ENCODE results near the gene COX18. TPM values are rescaled to one million over a fixed set of nuclear protein-coding genes. Genes with fewer than 3 reads are reported as not detected.

Gene COX18
- total RNA-seq, 1 donor from 2014 or later = 33.8 TPM

DNA sequence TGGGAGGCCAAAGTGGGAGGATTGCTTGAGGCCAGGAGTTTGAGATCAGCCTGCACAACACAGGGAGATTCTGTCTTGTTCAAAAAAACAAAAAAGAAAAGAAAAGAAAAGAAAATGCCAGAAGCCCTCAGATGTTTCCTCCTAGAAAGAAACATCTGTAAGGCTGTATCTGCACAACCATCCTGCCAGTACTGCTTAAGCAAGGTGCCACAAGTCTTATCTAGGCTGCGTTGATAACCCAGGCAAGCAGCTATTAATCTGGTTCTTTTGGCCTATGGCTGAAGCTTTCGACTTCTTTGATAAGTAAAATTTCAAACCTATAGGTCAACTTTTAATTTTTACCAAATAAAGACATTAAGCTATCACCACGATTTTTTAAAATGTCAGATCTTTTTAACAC lies 3.1 kb downstream of the COX18 start:
- TF ChIP-seq, protein P1, sequence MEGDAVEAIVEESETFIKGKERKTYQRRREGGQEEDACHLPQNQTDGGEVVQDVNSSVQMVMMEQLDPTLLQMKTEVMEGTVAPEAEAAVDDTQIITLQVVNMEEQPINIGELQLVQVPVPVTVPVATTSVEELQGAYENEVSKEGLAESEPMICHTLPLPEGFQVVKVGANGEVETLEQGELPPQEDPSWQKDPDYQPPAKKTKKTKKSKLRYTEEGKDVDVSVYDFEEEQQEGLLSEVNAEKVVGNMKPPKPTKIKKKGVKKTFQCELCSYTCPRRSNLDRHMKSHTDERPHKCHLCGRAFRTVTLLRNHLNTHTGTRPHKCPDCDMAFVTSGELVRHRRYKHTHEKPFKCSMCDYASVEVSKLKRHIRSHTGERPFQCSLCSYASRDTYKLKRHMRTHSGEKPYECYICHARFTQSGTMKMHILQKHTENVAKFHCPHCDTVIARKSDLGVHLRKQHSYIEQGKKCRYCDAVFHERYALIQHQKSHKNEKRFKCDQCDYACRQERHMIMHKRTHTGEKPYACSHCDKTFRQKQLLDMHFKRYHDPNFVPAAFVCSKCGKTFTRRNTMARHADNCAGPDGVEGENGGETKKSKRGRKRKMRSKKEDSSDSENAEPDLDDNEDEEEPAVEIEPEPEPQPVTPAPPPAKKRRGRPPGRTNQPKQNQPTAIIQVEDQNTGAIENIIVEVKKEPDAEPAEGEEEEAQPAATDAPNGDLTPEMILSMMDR (IDR thresholded peaks at IDR 0.05; ENCODE audit: insufficient read depth, low read length, poor library complexity, severe bottlenecking) = no peak
- H3K27me3 ChIP-seq (ENCODE audit: control insufficient read depth, insufficient read depth, low read length) = no peaks in the 10 kb centered on the region

DNA sequence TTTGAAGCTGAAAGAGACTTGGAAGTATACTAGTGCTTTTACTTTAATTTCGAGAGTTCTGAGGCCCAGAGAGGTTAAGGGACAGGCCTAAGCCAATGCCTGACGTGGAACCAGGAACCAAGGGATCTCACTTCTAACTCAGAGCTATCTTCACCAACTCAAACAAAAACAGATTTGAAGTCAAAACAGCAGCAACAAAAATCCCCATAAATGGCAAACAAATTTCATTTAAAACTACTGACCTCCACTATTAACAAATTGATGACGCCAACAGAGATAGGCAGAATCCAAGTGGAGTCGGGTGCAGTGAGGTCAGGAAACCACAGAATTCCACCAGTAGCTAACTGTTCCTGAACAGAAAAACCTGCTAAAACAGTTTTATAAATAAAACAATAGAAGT lies 5.0 kb downstream of the COX18 start:
- H3K27me3 ChIP-seq (ENCODE audit: control insufficient read depth, insufficient read depth, low read length) = no peaks in the 10 kb centered on the region
- DNase-seq (ENCODE audit: low read depth) = no peak
- TF ChIP-seq, protein P1 (IDR thresholded peaks at IDR 0.05; ENCODE audit: insufficient read depth, low read length, poor library complexity, severe bottlenecking) = no peak
- H3K4me3 ChIP-seq (ENCODE audit: low read depth, low read length) = no peak overlapping the region
- H3K36me3 ChIP-seq (ENCODE audit: control insufficient read depth, insufficient read depth, low read length) = no peaks in the 10 kb centered on the region

More for the DNA sequence above, 3.1 kb downstream of the COX18 start:
- H3K36me3 ChIP-seq (ENCODE audit: control insufficient read depth, insufficient read depth, low read length) = no peaks in the 10 kb centered on the region
- DNase-seq (ENCODE audit: low read depth) = no peak
- no peak overlapping the region for H3K4me3 ChIP-seq (ENCODE audit: low read depth, low read length)

DNA sequence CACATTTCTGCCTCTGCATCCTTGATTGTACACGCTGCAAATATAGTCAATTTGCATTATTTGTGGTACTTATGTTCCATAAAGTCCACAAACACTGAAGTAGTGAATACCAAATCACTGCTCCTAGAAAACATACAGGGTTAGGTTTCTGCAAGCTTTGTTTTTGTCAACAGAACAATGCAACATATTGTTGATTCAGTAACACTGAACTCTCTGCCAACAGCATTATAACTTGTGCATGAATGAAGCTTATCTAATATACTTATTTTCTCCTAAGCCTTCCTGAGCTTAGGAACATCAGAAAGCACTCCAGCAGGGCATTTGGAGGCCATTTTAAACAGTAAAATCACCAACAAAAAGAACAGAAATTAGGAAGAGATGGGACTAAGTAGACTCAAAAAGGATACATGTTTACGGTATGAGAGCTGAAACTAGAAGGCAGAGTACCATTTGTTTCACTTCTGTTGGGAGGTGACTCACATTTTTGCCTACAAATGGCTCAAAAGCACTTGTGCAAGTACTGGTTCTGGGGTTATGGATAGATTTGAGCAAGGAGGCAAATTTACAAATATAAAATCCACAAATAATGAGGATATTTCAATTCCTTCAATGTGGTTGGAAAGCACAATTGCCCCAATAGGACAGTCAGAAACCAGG lies 14.1 kb downstream of the COX18 start:
- TF ChIP-seq, protein P1 (IDR thresholded peaks at IDR 0.05; ENCODE audit: insufficient read depth, low read length, poor library complexity, severe bottlenecking) = no peak
- DNase-seq (ENCODE audit: low read depth) = no peak
- Histone ChIP-seq H3K36me3 (ENCODE audit: control insufficient read depth, insufficient read depth, low read length) (no peaks in the 10 kb centered on the region), H3K27me3 (ENCODE audit: control insufficient read depth, insufficient read depth, low read length) (no peaks in the 10 kb centered on the region), H3K4me3 (ENCODE audit: low read depth, low read length) (no peak overlapping the region)

DNA sequence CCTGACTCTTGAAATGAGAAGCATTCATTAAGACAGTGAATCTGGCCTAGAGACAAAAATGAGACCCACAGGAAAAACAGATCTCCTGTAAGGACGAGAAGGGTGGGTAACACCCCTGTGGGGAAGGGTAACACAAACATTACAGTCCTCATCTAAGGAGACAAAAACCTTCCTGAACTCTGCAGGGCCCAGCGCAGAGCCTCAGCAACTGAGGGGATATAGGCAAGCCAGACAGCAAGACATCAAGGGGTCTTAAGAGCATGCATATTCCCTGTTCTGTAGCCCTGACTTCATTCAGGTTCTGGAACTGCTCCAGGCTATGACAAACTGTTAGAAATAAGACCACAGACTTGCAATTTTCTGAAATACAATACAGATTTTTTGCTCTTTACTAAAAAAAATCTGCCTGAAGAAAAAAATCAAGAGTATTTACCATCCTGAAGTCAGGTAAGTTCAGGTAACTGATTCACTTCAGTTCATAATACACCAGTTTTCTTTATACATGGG lies 15.5 kb downstream of the COX18 start:
- DNase-seq (ENCODE audit: low read depth) = no peak
- TF ChIP-seq, protein P1 (IDR thresholded peaks at IDR 0.05; ENCODE audit: insufficient read depth, low read length, poor library complexity, severe bottlenecking) = no peak
- Histone ChIP-seq H3K27me3 (ENCODE audit: control insufficient read depth, insufficient read depth, low read length) (no peaks in the 10 kb centered on the region), H3K4me3 (ENCODE audit: low read depth, low read length) (no peak overlapping the region), H3K36me3 (ENCODE audit: control insufficient read depth, insufficient read depth, low read length) (no peaks in the 10 kb centered on the region)

DNA sequence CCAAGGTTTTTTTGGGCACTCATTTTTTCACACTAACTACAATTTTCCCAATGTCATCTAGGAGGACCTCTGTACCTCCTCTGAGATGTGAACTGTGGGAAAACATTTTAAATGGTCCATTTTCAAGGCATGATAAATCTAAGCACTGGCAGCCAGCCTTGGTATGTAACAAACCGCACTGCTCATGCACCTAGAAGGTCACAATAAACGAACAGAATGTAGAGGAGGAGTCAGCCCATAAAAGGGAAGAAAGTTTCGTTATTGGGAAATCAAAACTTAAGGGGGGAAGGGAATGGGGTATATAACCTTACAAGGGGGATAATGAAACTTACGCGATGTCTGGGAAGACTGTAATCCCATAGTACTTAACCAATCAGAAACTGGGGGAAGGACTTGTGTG lies 16.4 kb downstream of the COX18 start:
- no peak for DNase-seq (ENCODE audit: low read depth)
- H3K27me3 ChIP-seq (ENCODE audit: control insufficient read depth, insufficient read depth, low read length) = no peaks in the 10 kb centered on the region
- no peak overlapping the region for H3K4me3 ChIP-seq (ENCODE audit: low read depth, low read length)
- TF ChIP-seq, protein P1 (IDR thresholded peaks at IDR 0.05; ENCODE audit: insufficient read depth, low read length, poor library complexity, severe bottlenecking) = no peak
- H3K36me3 ChIP-seq (ENCODE audit: control insufficient read depth, insufficient read depth, low read length) = no peaks in the 10 kb centered on the region

DNA sequence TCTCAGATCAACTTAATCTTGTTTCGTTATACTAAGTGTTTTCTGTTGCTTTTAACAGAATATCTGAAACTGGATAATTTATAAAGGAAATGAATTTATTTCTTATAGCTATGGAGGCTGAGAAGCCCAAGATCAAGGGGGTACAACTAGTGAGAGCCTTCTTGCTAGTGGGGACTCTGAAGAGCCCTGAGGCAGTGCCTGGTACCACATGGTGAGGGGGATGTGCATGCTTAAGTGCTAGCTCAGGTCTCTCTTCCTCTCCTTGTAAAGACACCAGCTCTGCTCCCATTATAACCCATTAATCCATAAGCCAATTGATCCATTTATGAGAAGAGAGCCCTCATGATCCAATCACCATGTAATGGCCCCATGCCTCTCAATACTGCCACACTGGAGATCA lies 17.9 kb downstream of the COX18 start:
- H3K27me3 ChIP-seq (ENCODE audit: control insufficient read depth, insufficient read depth, low read length) = no peaks in the 10 kb centered on the region
- no peak for DNase-seq (ENCODE audit: low read depth)
- TF ChIP-seq, protein P1 (IDR thresholded peaks at IDR 0.05; ENCODE audit: insufficient read depth, low read length, poor library complexity, severe bottlenecking) = no peak
- no peaks in the 10 kb centered on the region for H3K36me3 ChIP-seq (ENCODE audit: control insufficient read depth, insufficient read depth, low read length)
- H3K4me3 ChIP-seq (ENCODE audit: low read depth, low read length) = no peak overlapping the region

Data from kidney epithelial cell (primary cell).